ENCODE data around the gene PML.
"Not testable (repeated sequence)": the region's sequence is repeated elsewhere in the genome, so short reads cannot be mapped to it uniquely, and the experiment has no call there.

The PML gene

DNA sequence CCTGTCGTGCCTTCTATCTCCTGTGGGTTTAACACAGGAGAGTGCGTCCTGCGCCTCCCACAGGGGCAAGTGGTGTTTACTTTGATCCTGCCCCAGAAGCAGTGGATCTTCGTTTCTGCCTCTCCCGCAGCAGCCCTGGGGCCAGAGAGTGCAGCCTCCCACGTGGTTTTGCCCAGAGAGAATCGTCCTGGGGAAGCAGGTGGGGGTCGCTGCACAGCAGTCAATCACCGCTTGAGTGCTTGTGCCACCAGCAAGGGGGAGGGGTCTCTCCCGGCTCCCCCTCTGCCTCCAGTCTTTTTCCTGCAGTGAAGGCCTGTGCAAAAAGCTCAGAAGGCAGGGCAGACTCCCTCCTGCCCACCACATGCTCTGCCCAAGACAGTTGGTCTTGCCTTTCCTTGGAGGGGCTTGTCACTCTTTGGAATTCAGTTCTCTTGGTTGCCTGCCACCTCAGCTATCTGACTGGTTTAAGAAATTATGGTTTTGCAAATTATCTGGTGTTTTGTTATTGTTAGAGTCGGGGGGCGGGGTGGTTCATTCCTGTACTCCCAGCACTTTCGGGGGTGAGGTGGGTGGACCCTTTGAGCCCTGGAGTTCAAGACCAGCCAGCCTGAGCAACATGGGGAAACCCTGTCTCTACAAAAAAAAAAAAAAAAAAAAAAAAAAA lies 29.3 kb upstream of the PML start:
- Mint-ChIP-seq H3K9me3 (no peaks in the 10 kb centered on the region), H3K27me3 (no peaks in the 10 kb centered on the region), H3K4me3 (peak overlapping the region; percentile 55), H3K27ac (ENCODE audit: low read depth) (no peak overlapping the region), H3K36me3 (ENCODE audit: insufficient read depth) (no peaks in the 10 kb centered on the region), H3K4me1 (peaks cover 24% of the 10 kb centered on the region)
- no peak for DNase-seq (ENCODE audit: low spot score in 2 of 2)
- ATAC-seq (replicated peaks; ENCODE audit: extremely low read depth, poor library complexity, severe bottlenecking) = peak; percentile 34

- Mint-ChIP-seq H3K9me3 (no peaks in the 10 kb centered on the region), H3K36me3 (ENCODE audit: insufficient read depth) (no peaks in the 10 kb centered on the region), H3K27me3 (no peaks in the 10 kb centered on the region), H3K4me1 (peaks cover 24% of the 10 kb centered on the region), H3K4me3 (peak overlapping the region; percentile 55), H3K27ac (ENCODE audit: low read depth) (no peak overlapping the region)
- ATAC-seq (replicated peaks; ENCODE audit: extremely low read depth, poor library complexity, severe bottlenecking) = peak; percentile 49
- no peak for DNase-seq (ENCODE audit: low spot score in 2 of 2)
Observed at GRCh38 chr15:73965758-73966113, 28.8 kb upstream of the PML start.

DNA sequence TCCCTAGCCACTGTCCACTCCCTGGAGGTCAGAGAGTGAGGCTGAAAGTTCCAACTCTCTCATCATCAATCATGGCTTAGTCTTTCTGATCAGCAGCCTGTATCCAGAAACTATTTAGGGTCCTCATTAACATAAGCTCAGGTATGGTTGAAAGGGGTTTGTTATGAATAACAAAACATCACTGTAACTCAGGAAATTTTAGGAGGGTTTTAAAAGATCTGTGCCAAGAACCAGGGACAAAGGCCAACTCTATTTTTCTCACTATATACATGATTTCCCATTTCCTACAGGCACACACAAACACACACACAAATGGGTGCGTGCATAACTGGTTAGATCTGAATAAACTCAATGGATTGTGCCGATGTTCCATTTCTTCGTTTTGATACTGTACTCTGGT lies 26.1 kb upstream of the PML start:
- Mint-ChIP-seq H3K4me3 (no peak overlapping the region), H3K36me3 (ENCODE audit: insufficient read depth) (no peaks in the 10 kb centered on the region), H3K27me3 (no peaks in the 10 kb centered on the region), H3K4me1 (peaks cover 33% of the 10 kb centered on the region), H3K9me3 (no peaks in the 10 kb centered on the region), H3K27ac (ENCODE audit: low read depth) (no peak overlapping the region)
- DNase-seq (ENCODE audit: low spot score in 2 of 2) (no peak), ATAC-seq (replicated peaks; ENCODE audit: extremely low read depth, poor library complexity, severe bottlenecking) (no peak)

GRCh38 chr15:73969151-73969759 lies 25.3 kb upstream of the PML start:
- no peak for DNase-seq (ENCODE audit: low spot score in 2 of 2)
- Mint-ChIP-seq H3K27ac (ENCODE audit: low read depth) (no peak overlapping the region), H3K27me3 (peaks cover 1% of the 10 kb centered on the region), H3K36me3 (ENCODE audit: insufficient read depth) (no peaks in the 10 kb centered on the region), H3K4me3 (no peak overlapping the region), H3K9me3 (no peaks in the 10 kb centered on the region), H3K4me1 (peaks cover 33% of the 10 kb centered on the region)
- no peak for ATAC-seq (replicated peaks; ENCODE audit: extremely low read depth, poor library complexity, severe bottlenecking)

DNA sequence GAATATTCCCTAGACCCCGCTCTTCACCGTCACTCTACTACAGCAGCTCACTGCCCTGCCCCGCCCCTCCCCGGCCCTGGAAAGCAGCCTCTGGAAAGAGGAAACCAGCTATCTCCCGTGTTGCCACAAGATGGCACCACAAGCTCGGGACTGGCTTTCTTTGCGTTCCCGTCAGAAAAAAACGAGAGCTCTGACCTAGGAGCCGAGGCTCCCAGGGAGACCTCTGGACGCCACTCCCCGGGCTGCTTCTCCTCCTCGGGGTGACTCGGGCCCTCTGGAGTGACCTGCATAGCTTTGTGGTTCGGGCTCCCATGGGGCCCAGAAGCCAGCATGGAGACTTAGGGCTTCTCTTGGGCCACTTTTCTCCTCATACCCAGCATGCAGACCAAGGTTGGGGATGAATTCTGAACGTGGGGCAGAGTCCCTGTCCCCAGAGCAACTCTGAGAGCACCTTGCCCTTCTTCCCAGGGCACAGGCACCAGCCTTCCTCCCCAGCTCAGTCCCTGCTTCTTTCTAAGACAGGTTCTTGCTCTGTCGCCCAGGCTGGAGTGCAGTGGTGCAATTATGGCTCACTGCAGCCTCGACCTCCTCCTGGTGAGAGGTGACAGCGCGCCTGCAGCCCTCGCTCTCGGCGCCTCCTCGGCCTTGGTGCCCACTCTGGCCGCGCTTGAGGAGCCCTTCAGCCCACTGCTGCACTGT lies 21.4 kb upstream of the PML start:
- peak; percentile 60 to 61 for DNase-seq (ENCODE audit: low spot score in 2 of 2)
- no peaks in the 10 kb centered on the region for H3K9me3 Mint-ChIP-seq
- peak; percentile 70 for ATAC-seq (replicated peaks; ENCODE audit: extremely low read depth, poor library complexity, severe bottlenecking)

DNA sequence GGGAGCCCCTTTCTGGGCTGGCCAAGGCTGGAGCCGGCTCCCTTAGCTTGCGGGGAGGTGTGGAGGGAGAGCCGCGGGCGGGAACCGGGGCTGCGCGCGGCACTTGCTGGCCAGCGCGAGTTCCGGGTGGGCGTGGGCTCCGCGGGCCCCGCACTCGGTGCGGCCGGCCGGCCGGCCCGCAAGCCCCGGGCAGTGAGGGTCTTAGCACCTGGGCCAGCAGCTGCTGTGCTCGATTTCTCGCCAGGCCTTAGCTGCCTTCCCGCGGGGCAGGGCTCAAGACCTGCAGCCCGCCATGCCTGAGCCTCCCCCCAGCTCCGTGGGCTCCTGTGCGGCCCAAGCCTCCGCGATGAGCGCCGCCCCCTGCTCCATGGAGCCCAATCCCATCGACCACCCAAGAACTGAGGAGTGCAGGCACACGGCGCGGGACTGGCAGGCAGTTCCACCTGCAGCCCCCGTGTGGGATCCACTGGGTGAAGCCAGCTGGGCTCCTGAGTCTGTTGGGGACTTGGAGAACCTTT lies 20.8 kb upstream of the PML start:
- H3K4me1 Mint-ChIP-seq; H3K9me3 Mint-ChIP-seq; H3K4me3 Mint-ChIP-seq; DNase-seq (ENCODE audit: low spot score in 2 of 2); H3K27ac Mint-ChIP-seq (ENCODE audit: low read depth); H3K36me3 Mint-ChIP-seq (ENCODE audit: insufficient read depth); ATAC-seq (replicated peaks; ENCODE audit: extremely low read depth, poor library complexity, severe bottlenecking): not testable (repeated sequence)
- H3K27me3 Mint-ChIP-seq = peaks cover 42% of the 10 kb centered on the region

More for the DNA sequence above, 21.4 kb upstream of the PML start:
- Mint-ChIP-seq H3K36me3 (ENCODE audit: insufficient read depth) (no peaks in the 10 kb centered on the region), H3K27me3 (peaks cover 36% of the 10 kb centered on the region), H3K4me3 (no peak overlapping the region), H3K4me1 (peaks cover 10% of the 10 kb centered on the region), H3K27ac (ENCODE audit: low read depth) (no peak overlapping the region)

DNA sequence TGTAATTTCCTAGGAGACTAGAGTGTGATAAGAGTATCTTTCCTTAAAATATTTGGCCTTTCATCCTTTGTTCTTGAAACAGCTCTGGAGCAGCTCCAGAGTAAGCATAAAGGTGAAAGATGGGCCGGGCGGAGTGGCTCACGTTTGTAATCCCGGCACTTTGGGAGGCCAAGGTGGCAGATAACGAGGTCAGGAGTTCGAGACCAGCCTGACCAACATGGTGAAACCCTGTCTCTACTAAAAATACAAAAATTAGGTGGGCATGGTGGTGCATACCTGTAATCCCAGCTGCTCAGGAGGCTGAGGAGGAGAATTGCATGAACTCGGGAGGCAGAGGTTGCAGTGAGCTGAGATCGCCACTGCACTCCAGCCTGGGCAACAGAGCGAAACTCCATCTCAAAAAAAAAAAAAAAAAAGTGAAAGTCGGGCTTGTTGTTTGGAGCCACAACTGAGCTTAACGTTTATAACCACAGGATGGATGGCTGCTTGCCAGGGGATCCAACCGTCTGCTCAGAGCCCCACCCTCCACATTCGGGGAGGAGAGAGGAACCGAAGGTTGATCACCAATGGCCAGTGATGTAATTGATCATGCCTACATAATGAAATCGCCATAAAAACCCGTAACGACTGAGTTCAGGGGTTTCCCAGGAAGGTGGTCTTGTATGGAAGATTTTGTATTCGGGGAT lies 18.9 kb upstream of the PML start:
- H3K36me3 Mint-ChIP-seq (ENCODE audit: insufficient read depth); H3K4me1 Mint-ChIP-seq; ATAC-seq (replicated peaks; ENCODE audit: extremely low read depth, poor library complexity, severe bottlenecking); H3K4me3 Mint-ChIP-seq; H3K9me3 Mint-ChIP-seq; DNase-seq (ENCODE audit: low spot score in 2 of 2); H3K27ac Mint-ChIP-seq (ENCODE audit: low read depth): not testable (repeated sequence)
- H3K27me3 Mint-ChIP-seq = peaks cover 45% of the 10 kb centered on the region

- H3K27me3 Mint-ChIP-seq = peaks cover 45% of the 10 kb centered on the region
- H3K36me3 Mint-ChIP-seq (ENCODE audit: insufficient read depth) = no peaks in the 10 kb centered on the region
- peaks cover 7% of the 10 kb centered on the region for H3K4me1 Mint-ChIP-seq
- ATAC-seq (replicated peaks; ENCODE audit: extremely low read depth, poor library complexity, severe bottlenecking) = no peak
- H3K27ac Mint-ChIP-seq (ENCODE audit: low read depth) = no peak overlapping the region
- H3K4me3 Mint-ChIP-seq = no peak overlapping the region
- no peaks in the 10 kb centered on the region for H3K9me3 Mint-ChIP-seq
- no peak for DNase-seq (ENCODE audit: low spot score in 2 of 2)
Observed at GRCh38 chr15:73978896-73979295, 15.6 kb upstream of the PML start.

GRCh38 chr15:73979636-73980035 lies 14.9 kb upstream of the PML start:
- H3K27ac Mint-ChIP-seq (ENCODE audit: low read depth) = no peak overlapping the region
- DNase-seq (ENCODE audit: low spot score in 2 of 2) (no peak), ATAC-seq (replicated peaks; ENCODE audit: extremely low read depth, poor library complexity, severe bottlenecking) (no peak)
- no peaks in the 10 kb centered on the region for H3K36me3 Mint-ChIP-seq (ENCODE audit: insufficient read depth)
- H3K27me3 Mint-ChIP-seq = peaks cover 40% of the 10 kb centered on the region
- no peaks in the 10 kb centered on the region for H3K9me3 Mint-ChIP-seq
- H3K4me3 Mint-ChIP-seq = no peak overlapping the region
- peaks cover 7% of the 10 kb centered on the region for H3K4me1 Mint-ChIP-seq

- H3K36me3 Mint-ChIP-seq (ENCODE audit: insufficient read depth) = peaks cover 2% of the 10 kb centered on the region
- ATAC-seq (replicated peaks; ENCODE audit: extremely low read depth, poor library complexity, severe bottlenecking) (no peak), DNase-seq (ENCODE audit: low spot score in 2 of 2) (no peak)
- H3K27ac Mint-ChIP-seq (ENCODE audit: low read depth) = no peak overlapping the region
- peaks cover 18% of the 10 kb centered on the region for H3K27me3 Mint-ChIP-seq
- H3K4me1 Mint-ChIP-seq = peaks cover 18% of the 10 kb centered on the region
- no peaks in the 10 kb centered on the region for H3K9me3 Mint-ChIP-seq
- no peak overlapping the region for H3K4me3 Mint-ChIP-seq
Observed at GRCh38 chr15:73981761-73982221, 12.7 kb upstream of the PML start.

DNA sequence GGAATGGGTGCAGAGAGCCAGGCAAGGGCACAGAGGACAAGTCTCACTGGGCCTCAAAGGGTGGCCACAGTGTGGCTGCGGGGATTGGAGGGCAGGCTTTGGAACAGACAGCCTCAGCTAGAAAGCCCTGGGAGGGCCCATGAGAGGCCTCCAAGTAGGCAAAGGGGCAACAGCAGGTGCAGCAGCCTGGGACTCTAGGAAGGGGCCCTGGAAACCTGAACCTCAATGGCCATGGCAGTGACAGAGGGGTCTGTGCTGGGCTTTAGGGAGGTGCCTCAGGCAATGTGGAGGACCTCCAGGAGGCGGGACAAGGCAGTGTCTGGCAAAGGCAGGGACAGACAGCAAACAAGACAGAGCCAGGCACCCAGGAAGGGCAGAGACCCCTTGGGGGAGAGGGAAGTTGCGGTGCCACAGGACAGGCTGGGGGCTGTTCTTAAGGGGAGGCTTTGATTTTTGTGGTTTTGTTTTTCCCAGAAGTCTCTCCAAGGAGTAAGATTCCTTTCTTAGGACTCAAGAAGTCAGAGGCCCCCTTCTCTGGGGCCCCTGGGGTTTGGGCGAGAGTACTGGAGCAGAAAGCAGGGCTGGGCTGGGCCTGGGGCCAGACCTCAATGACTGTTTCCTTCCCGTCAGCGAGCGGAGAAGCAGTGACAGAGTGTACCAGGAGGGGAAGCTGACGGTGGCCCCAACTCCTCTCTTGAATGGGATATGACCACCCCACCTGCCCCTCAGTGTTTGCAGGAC lies 12.1 kb upstream of the PML start:
- DNase-seq (ENCODE audit: low spot score in 2 of 2) (no peak), ATAC-seq (replicated peaks; ENCODE audit: extremely low read depth, poor library complexity, severe bottlenecking) (no peak)
- H3K9me3 Mint-ChIP-seq = no peaks in the 10 kb centered on the region
- no peak overlapping the region for H3K27ac Mint-ChIP-seq (ENCODE audit: low read depth)
- H3K4me1 Mint-ChIP-seq = peaks cover 18% of the 10 kb centered on the region
- H3K4me3 Mint-ChIP-seq = no peak overlapping the region
- peaks cover 2% of the 10 kb centered on the region for H3K36me3 Mint-ChIP-seq (ENCODE audit: insufficient read depth)
- H3K27me3 Mint-ChIP-seq = peaks cover 16% of the 10 kb centered on the region

- DNase-seq (ENCODE audit: low spot score in 2 of 2) (no peak), ATAC-seq (replicated peaks; ENCODE audit: extremely low read depth, poor library complexity, severe bottlenecking) (no peak)
- no peaks in the 10 kb centered on the region for H3K9me3 Mint-ChIP-seq
- peaks cover 7% of the 10 kb centered on the region for H3K27me3 Mint-ChIP-seq
- peaks cover 4% of the 10 kb centered on the region for H3K36me3 Mint-ChIP-seq (ENCODE audit: insufficient read depth)
- H3K27ac Mint-ChIP-seq (ENCODE audit: low read depth) = no peak overlapping the region
- peaks cover 18% of the 10 kb centered on the region for H3K4me1 Mint-ChIP-seq
- H3K4me3 Mint-ChIP-seq = no peak overlapping the region
Observed at GRCh38 chr15:73983211-73983727, 11.2 kb upstream of the PML start.
